Measurements from ENCODE around the gene TNF. TPM values are rescaled to one million over a fixed set of nuclear protein-coding genes. Genes with fewer than 3 reads are reported as not detected.
A peak's percentile ranks its signal among the peaks of the same experiment; 100 is the strongest.

The TNF gene
- total RNA-seq, 1 donor from 2014 or later: not detected

DNA sequence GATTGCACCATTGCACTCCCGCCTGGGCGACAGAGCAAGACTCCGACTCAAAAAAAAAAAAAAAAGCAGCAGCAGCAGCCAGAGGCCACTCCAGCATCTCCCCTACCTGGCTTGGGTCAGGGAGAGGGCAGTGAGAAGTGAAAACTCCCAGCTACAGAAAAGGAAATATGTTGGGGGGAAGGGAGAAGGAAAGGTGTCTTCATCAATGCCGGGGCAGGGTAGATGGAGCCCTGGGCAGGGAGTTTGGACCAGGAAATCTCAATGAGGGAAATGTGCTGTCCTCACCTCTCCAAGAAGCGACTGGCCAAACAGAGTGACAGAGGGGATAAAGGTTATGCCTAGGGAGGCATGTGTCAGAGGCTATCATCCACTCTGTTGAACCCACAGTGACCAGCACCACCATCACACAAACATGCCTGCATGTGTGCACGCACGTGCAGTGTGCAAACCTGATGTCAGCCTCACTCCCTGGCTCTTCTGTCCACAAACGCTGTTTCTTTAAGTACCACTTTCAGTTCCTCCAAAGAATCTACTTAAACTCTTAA is 38.8 kb downstream of the TNF start:
- TF ChIP-seq, protein P1, sequence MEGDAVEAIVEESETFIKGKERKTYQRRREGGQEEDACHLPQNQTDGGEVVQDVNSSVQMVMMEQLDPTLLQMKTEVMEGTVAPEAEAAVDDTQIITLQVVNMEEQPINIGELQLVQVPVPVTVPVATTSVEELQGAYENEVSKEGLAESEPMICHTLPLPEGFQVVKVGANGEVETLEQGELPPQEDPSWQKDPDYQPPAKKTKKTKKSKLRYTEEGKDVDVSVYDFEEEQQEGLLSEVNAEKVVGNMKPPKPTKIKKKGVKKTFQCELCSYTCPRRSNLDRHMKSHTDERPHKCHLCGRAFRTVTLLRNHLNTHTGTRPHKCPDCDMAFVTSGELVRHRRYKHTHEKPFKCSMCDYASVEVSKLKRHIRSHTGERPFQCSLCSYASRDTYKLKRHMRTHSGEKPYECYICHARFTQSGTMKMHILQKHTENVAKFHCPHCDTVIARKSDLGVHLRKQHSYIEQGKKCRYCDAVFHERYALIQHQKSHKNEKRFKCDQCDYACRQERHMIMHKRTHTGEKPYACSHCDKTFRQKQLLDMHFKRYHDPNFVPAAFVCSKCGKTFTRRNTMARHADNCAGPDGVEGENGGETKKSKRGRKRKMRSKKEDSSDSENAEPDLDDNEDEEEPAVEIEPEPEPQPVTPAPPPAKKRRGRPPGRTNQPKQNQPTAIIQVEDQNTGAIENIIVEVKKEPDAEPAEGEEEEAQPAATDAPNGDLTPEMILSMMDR (IDR thresholded peaks at IDR 0.05; ENCODE audit: unreplicated experiment): no peak
- no peak overlapping the region for H3K27ac Mint-ChIP-seq (ENCODE audit: unreplicated experiment)
- no peak overlapping the region for H3K4me3 Mint-ChIP-seq (ENCODE audit: unreplicated experiment)
- H3K9me3 Mint-ChIP-seq (ENCODE audit: unreplicated experiment): no peaks in the 10 kb centered on the region
- peaks cover 26% of the 10 kb centered on the region for H3K4me1 Mint-ChIP-seq (ENCODE audit: unreplicated experiment)
- peaks cover 6% of the 10 kb centered on the region for H3K27me3 Mint-ChIP-seq (ENCODE audit: unreplicated experiment)
- DNase-seq (ENCODE audit: low spot score): no peak
- H3K36me3 Mint-ChIP-seq (ENCODE audit: low read depth, unreplicated experiment): no peaks in the 10 kb centered on the region

DNA sequence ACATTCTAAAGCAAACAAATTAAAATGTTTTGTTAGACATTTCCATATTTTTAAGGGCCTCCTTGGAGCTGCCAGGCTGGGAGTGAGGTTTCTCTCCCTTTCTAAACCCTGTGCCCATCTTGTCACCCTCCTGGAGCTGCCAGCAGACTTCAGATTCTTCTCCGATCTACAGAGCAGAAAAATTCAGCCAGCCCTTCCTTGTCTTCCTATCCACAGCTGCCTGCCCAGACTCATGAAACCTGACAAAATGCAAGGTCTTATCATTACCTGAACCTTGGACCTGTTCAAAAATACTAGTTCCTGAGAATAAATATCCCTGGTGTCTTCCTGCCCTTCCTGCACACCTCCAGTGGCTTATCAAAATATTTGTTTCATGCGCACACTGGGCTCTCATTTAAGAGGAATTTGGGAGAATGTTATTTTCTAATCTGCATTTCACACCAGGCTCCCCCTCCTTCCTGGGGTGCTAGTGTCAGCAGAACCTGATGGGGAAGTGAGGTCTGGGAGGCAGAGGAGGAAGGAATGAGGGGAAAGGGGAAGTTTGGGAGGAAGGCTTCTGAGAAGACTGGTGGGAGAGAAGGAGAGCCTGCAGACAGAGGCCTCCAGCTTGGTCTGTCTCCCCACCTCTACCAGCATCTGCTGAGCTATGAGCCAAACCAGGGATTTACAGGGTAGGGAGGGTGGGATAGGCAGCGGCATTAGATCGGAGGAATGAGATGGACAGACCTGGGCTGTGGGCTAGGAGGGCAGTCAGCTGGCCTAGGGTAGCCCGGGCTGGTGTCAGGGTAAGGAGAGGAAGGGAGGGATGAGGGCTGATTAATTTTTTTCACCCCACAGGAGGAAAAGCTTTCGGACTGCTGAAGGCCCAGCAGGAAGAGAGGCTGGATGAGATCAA is 39.6 kb downstream of the TNF start, which contains the start of gene AIF1:
TSS of gene AIF1 (plus strand) at position 551 of the 895 bp plus-strand sequence. CDS start at position 647, 96 bp downstream.
- H3K36me3 Mint-ChIP-seq (ENCODE audit: low read depth, unreplicated experiment): no peaks in the 10 kb centered on the region
- H3K4me1 Mint-ChIP-seq (ENCODE audit: unreplicated experiment): peaks cover 26% of the 10 kb centered on the region
- peak within 1 kb of the TSS; percentile 81 for H3K27ac Mint-ChIP-seq (ENCODE audit: unreplicated experiment)
- no peaks in the 10 kb centered on the region for H3K9me3 Mint-ChIP-seq (ENCODE audit: unreplicated experiment)
- H3K4me3 Mint-ChIP-seq (ENCODE audit: unreplicated experiment): peak within 1 kb of the TSS; percentile 62
- peaks cover 8% of the 10 kb centered on the region for H3K27me3 Mint-ChIP-seq (ENCODE audit: unreplicated experiment)
- TF ChIP-seq, protein P1 (IDR thresholded peaks at IDR 0.05; ENCODE audit: unreplicated experiment): no peak
- DNase-seq (ENCODE audit: low spot score): no peak

DNA sequence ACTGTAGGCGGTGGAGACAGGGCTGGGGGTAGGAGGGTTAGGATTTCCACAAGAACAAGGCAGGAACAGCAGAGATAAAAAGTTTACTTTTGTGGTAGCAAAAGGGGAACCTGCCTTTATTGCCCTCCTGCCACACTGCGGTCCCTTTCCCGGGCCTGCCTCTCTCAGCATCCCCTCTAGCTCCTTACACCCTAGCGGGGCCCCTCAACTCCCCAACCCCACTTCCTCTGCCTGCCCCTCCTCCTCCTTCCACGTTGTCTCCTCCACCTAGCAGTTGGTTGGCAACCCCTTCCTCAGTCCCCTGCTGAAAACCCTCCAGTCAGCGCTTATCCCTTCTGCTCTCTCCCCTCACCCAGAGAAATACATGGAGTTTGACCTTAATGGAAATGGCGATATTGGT is 40.4 kb downstream of the TNF start:
- DNase-seq (ENCODE audit: low spot score): no peak
- Mint-ChIP-seq H3K4me3 (ENCODE audit: unreplicated experiment) (no peak overlapping the region), H3K9me3 (ENCODE audit: unreplicated experiment) (no peaks in the 10 kb centered on the region), H3K27ac (ENCODE audit: unreplicated experiment) (peak overlapping the region; percentile 77), H3K36me3 (ENCODE audit: low read depth, unreplicated experiment) (no peaks in the 10 kb centered on the region), H3K4me1 (ENCODE audit: unreplicated experiment) (peaks cover 29% of the 10 kb centered on the region), H3K27me3 (ENCODE audit: unreplicated experiment) (peaks cover 12% of the 10 kb centered on the region)
- TF ChIP-seq, protein P1 (IDR thresholded peaks at IDR 0.05; ENCODE audit: unreplicated experiment): no peak

DNA sequence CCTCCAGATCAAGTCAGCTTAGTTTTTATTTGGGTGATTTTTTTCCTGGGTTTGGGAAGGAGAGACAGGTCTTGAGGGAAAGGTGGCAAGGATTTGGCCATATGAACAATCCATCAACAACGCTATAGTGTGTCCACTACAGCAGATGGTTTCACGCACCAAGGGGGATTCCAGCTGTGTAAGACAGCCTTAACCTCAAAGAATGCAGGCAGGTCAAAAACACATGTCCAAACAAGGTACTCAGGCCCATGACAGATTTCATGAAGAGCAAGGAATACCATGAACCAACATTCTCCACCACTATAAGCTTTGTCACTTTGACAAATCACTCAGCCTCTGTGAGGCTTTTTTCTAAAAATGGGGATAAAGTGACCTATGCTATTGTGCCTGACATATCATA is 41.6 kb downstream of the TNF start:
- DNase-seq (ENCODE audit: low spot score): no peak
- H3K9me3 Mint-ChIP-seq (ENCODE audit: unreplicated experiment): no peaks in the 10 kb centered on the region
- H3K27me3 Mint-ChIP-seq (ENCODE audit: unreplicated experiment): peaks cover 10% of the 10 kb centered on the region
- TF ChIP-seq, protein P1 (IDR thresholded peaks at IDR 0.05; ENCODE audit: unreplicated experiment): no peak
- H3K4me1 Mint-ChIP-seq (ENCODE audit: unreplicated experiment): peaks cover 39% of the 10 kb centered on the region
- H3K27ac Mint-ChIP-seq (ENCODE audit: unreplicated experiment): peak overlapping the region; percentile 7
- H3K36me3 Mint-ChIP-seq (ENCODE audit: low read depth, unreplicated experiment): peaks cover 5% of the 10 kb centered on the region
- H3K4me3 Mint-ChIP-seq (ENCODE audit: unreplicated experiment): no peak overlapping the region
